Activated T-helper 17 cell treated with anti-CD3 and anti-CD28 coated beads, Interleukin-2, amount 50 U/mL, for 72 hours (primary cell): ENCODE data around the gene TUBGCP6. TPM values are rescaled to one million over a fixed set of nuclear protein-coding genes. Genes with fewer than 3 reads are reported as not detected.
"Not testable (repeated sequence)": the region's sequence is repeated elsewhere in the genome, so short reads cannot be mapped to it uniquely, and the experiment has no call there.

Source experiments
- ATAC-seq: fragments of 150-1000 bp; cut with Tn5 transposase; replicated peaks from 2 replicates; pipeline ENCODE4 v1.10.0; 2021; ENCODE audit warnings: mild to moderate bottlenecking, moderate library complexity
- H3K27ac Mint-ChIP-seq: one replicate; pipeline ENCODE4 v1.8.0; 2022; ENCODE audit warnings: mixed read lengths
- H3K27me3 Mint-ChIP-seq: one replicate; pipeline ENCODE4 v1.8.0; 2022; ENCODE audit warnings: mixed read lengths
- H3K36me3 Mint-ChIP-seq: one replicate; pipeline ENCODE4 v1.8.0; 2022; ENCODE audit warnings: low read depth, mild to moderate bottlenecking, mixed read lengths
- H3K4me1 Mint-ChIP-seq: one replicate; pipeline ENCODE4 v1.8.0; 2022; ENCODE audit warnings: mixed read lengths
- H3K4me3 Mint-ChIP-seq: one replicate; pipeline ENCODE4 v1.8.0; 2022; ENCODE audit warnings: mild to moderate bottlenecking, mixed read lengths
- H3K9me3 Mint-ChIP-seq: one replicate; pipeline ENCODE4 v1.8.0; 2022; ENCODE audit warnings: mixed read lengths
- total RNA-seq, 2 donors: library from RNA; stranded (reverse); gene quantifications; one replicate each; pipeline ENCODE4 v1.2.3, GENCODE V29; 2022

Gene TUBGCP6
- total RNA-seq, 2 donors from 2014 or later, result 44.5 to 51.1 TPM

DNA sequence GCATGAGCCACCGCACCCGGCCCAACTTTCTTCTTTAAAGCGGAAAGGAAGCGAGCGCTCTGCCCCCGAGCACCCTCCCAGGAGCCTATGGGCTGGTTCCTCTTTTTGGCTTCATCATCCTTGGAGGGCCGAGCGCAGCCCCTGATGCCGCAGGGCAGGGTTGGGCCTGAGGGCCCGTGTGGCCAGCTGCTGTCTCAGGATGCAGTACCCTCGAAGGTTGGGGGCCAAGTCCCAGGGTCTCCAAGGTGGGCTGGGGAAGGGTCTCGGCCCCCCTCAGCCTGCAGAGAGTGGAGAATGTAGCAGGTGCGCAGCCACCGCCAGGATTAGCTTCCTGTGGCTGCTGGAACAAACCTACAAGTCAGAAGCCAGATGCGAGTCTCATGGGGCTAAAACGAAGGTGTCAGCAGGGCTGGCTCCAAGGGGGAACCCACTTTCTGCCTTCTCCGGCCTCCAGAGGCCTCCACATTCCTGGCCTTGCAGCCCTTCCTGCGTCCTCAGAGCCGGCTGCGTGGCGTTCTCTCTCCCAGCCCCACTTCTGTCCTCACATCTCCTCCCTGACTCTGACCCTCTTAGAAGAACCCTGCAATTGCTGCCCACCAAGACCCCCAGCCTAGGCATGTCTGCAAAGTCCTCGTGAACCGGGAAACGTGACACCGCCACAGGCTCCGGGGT is 71.4 kb downstream of the TUBGCP6 start:
- peaks cover 13% of the 10 kb centered on the region for H3K36me3 Mint-ChIP-seq
- ATAC-seq, result no peak

DNA sequence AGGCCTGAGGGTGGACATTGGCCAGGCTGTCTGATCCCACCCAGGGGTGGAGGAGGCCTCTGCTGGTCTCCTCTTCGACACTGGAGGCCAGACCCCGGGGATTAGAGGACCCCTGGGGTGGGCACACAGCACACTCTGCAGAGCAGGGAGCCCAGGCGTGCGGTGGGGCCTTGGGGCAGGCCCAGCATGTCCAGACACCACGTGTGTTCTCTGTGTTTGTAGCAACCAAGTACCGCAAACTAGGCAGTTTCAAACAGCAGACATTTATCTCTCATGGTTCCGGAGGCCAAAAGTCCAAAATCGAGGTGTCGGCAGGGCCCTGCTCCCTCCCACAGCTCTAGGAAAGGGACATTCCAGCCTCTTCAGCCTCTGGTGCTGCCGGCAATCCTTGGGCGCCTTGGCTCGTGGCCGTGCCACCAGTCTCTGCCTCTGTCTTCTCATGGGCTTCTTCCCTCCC is 72.8 kb downstream of the TUBGCP6 start:
- Mint-ChIP-seq H3K4me3 (peak overlapping the region; percentile 64), H3K9me3 (no peaks in the 10 kb centered on the region), H3K4me1 (peaks cover 7% of the 10 kb centered on the region), H3K36me3 (peaks cover 13% of the 10 kb centered on the region), H3K27me3 (peaks cover 26% of the 10 kb centered on the region), H3K27ac (no peak overlapping the region)
- ATAC-seq, result no peak

More for the DNA sequence above, 71.4 kb downstream of the TUBGCP6 start:
- H3K4me3 Mint-ChIP-seq, result no peak overlapping the region
- H3K27ac Mint-ChIP-seq, result no peak overlapping the region
- peaks cover 7% of the 10 kb centered on the region for H3K4me1 Mint-ChIP-seq
- H3K27me3 Mint-ChIP-seq, result peaks cover 16% of the 10 kb centered on the region
- no peaks in the 10 kb centered on the region for H3K9me3 Mint-ChIP-seq

DNA sequence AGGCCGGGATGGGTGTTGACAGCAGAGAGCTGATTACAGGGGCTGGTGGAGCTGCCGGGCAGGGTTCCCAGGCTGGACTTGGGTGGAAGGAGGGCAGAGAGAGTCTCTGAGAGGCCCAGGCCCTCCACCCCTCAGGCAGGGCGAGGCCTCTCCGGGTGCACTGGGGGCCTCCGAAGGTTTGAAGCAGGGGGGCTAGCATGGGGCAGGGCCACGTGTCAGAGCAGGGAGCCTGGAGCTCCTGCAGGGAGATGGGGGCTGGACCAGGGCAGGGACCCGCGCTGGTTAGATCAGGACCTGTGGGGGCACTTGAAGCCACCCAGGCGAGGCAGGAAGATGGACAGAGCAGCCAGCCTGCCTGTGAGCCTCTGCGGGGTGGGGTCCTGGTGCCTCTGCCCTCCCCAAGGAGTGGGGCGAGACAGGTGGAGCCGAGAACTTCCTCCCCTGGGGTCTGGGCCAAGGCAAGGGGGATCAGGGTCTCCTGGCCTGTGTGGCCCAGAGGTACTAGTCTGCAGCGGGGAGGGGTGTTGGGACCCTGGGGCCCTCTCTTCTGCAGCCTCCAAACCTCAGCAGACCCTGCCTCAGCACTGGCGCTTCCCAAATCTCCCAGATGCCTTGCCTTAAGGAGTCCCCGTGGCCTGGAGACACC is 73.4 kb downstream of the TUBGCP6 start:
- Mint-ChIP-seq H3K4me3 (peak overlapping the region; percentile 64), H3K4me1 (peaks cover 7% of the 10 kb centered on the region), H3K27me3 (peaks cover 26% of the 10 kb centered on the region), H3K36me3 (peaks cover 13% of the 10 kb centered on the region), H3K27ac (peak overlapping the region; percentile 54), H3K9me3 (no peaks in the 10 kb centered on the region)
- no peak for ATAC-seq

DNA sequence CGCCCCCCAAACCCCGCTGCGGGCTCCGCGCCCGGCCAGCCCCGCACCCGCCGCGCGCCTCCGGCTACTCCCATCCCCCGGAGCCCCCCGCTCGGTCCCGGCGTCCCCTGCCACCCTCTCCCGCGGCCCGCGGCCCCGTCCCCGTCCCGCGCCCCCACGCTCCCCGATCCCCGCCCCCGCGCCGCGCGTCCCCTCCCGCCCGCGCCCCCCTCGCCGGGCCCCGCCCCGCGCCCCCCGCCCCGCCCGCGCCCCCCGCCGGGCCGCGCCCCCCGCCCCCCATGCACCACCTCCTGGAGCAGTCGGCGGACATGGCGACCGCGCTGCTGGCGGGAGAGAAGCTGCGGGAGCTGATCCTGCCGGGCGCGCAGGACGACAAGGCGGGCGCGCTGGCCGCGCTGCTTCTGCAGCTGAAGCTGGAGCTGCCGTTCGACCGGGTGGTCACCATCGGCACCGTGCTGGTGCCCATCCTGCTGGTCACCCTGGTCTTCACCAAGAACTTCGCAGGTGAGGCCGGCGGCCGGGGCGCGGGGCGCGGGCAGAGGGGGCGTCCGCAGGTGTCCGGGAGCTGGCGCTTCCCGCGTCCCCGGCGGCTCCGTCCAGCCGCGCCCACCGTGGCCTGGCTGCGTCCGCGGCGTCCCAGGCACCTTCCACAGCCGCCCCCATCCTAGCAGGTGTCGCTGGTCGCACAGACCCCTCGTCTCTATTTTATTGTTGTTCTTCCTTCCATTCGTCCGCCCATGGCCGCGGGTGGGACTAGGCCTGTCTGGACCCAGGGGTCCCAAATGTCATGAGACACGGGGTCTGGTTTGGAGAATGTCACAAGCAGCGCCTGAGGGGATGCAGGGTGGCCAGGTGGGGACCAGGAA is 74.1 kb downstream of the TUBGCP6 start, which contains the start of gene PANX2:
Gene PANX2 (plus strand): TSS at position 279 of the 866 bp plus-strand sequence. CDS start 0 bp downstream, at position 279.
- Mint-ChIP-seq H3K27ac (peak within 1 kb of the TSS; percentile 54), H3K4me1 (peaks cover 7% of the 10 kb centered on the region), H3K9me3 (no peaks in the 10 kb centered on the region), H3K4me3 (peak within 1 kb of the TSS; percentile 70), H3K27me3 (peaks cover 26% of the 10 kb centered on the region), H3K36me3 (peaks cover 13% of the 10 kb centered on the region)
- ATAC-seq, result no peak

DNA sequence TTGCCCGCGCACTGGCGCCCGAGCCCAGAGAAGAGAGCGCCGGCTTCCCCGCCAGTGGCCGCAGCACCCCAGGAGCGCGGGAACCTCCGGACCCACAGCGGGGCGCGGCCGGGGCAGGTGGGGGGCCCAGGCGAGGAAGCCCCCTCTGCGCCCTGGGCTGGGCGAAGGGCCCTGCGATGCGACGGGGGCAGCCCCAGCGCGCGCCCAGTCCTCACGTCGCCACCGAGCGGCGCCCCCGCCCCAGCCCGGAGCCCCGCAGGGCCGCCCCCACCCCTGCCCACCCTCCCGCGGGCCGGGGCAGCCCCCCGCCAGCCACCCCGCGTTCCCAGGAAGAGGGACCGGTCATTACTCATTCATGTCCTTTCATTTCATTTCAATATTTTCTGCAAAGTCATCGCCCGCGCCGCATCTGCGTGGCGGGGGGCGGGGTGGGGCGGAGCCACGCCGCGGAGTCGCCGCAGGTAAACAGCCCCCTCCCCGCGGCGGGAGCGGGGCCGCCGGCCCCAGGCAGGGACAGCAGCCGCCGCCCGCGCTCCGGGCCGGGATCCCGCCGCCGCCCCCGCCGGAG is 75.0 kb downstream of the TUBGCP6 start:
- Mint-ChIP-seq H3K36me3 (peaks cover 13% of the 10 kb centered on the region), H3K4me3 (peak overlapping the region; percentile 43), H3K27me3 (peaks cover 29% of the 10 kb centered on the region), H3K27ac (peak overlapping the region; percentile 48), H3K9me3 (no peaks in the 10 kb centered on the region), H3K4me1 (peaks cover 7% of the 10 kb centered on the region)
- peak; percentile 88 for ATAC-seq

DNA sequence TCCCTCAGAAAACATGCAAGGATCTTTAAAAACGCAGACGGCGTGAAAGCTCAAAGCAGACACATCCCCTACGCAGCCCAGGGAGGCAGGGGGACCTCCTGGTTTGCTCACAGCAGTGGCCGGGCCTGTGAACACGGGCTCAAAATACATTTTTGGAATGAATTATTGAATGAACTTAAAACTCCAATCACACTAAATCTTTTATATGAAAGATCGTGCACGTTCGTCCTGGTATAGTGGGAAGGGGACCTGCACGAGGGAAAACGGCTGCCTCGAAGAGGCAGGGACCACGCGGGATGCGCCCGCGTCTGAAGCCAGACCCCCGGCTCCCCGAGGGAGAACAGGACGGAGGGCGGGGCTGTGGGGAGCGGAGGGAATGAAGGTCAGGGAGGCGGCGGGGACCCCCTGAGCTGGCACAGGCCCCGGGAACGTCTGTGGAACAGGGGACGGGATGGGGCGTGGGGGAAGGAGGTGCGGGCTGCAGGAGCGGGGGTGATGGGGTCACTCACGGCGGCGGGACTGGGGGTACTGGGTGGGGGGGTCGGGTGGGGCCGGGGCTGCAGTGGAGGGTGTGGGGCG is 75.6 kb downstream of the TUBGCP6 start:
- H3K27me3 Mint-ChIP-seq, result peaks cover 30% of the 10 kb centered on the region
- H3K9me3 Mint-ChIP-seq, result no peaks in the 10 kb centered on the region
- peaks cover 13% of the 10 kb centered on the region for H3K36me3 Mint-ChIP-seq
- H3K4me3 Mint-ChIP-seq, result peak overlapping the region; percentile 70
- H3K27ac Mint-ChIP-seq, result peak overlapping the region; percentile 85
- peak; percentile 3 for ATAC-seq
- peaks cover 7% of the 10 kb centered on the region for H3K4me1 Mint-ChIP-seq

DNA sequence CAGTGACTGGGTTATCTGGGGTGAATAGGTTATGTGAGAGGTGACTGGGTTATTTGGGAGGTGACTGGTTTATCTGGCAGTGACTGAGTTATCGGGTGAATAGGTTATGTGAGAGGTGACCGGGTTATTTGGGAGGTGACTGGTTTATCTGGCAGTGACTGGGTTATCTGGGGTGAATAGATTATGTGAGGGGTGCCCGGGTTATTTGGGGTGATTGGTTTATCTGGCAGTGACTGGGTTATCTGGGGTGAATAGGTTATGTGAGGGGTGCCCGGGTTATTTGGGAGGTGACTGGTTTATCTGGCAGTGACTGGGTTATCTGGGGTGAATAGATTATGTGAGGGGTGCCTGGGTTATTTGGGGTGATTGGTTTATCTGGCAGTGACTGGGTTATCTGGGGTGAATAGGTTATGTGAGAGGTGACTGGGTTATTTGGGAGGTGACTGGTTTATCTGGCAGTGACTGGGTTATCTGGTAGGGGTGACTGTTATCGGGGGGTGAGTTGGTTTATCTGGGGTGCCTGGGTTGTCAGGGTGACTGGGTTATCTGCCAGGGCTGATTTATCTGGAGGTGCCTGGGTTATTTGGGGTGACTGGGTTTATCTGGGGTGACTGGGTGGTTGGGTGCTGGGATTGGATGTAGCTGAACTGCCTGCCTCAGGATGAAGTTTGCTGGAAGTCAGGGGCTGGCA is 76.2 kb downstream of the TUBGCP6 start:
- H3K9me3 Mint-ChIP-seq, H3K4me1 Mint-ChIP-seq, ATAC-seq: not testable (repeated sequence)
- H3K4me3 Mint-ChIP-seq, result peak overlapping the region; percentile 70
- peak overlapping the region; percentile 85 for H3K27ac Mint-ChIP-seq
- H3K36me3 Mint-ChIP-seq, result peaks cover 13% of the 10 kb centered on the region
- peaks cover 33% of the 10 kb centered on the region for H3K27me3 Mint-ChIP-seq

DNA sequence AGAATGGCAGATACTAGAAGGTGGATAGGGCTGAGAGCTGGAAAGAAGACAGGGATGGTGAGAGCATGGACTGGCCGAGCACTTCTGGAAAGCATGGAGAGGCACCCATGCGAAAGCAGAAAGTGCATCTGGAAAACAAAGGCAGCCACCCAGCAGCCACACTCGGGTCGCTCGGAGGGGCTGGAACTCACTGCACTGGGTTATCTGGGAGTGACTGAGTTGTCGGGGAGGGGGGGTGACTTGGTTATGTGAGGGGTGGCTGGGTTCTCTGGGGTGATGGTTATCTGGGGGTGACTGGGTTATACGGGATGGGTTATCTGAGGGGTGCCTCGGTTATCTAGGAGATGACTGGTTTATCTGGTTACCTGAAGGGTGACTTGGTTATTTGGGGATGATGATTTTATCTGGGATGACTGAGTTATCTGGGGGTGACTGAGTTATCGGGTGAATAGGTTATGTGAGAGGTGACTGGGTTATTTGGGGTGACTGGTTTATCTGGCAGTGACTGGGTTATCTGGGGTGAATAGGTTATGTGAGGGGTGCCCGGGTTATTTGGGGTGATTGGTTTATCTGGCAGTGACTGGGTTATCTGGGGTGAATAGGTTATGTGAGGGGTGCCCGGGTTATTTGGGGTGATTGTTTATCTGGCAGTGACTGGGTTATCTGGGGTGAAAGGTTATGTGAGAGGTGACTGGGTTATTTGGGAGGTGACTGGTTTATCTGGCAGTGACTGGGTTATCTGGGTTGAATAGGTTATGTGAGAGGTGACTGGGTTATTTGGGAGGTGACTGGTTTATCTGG is 76.9 kb downstream of the TUBGCP6 start:
- Mint-ChIP-seq H3K27me3 (peaks cover 33% of the 10 kb centered on the region), H3K4me1 (peaks cover 7% of the 10 kb centered on the region), H3K27ac (peak overlapping the region; percentile 4), H3K4me3 (peak overlapping the region; percentile 70), H3K9me3 (no peaks in the 10 kb centered on the region), H3K36me3 (peaks cover 13% of the 10 kb centered on the region)
- ATAC-seq, result no peak

Other genes with a start within 250 kb of the TUBGCP6 start
- gene IL17REL, start 232.3 kb downstream of the TUBGCP6 start, total RNA-seq, result under 1 TPM; 0.09 to 0.42 TPM
- not detected for gene TTLL8, start 186.7 kb downstream of the TUBGCP6 start, total RNA-seq
- under 1 TPM in 1 of 2 donors, not detected in 1; 0.13 TPM for gene MLC1, start 159.6 kb downstream of the TUBGCP6 start, total RNA-seq
- not detected for gene MOV10L1, start 155.0 kb downstream of the TUBGCP6 start, total RNA-seq
- gene PANX2, start 74.3 kb downstream of the TUBGCP6 start, total RNA-seq, result 10 to 100 TPM in 1 of 2 donors, 1 to 10 TPM in 1; 2.5 to 16.6 TPM
- gene TRABD, start 59.1 kb downstream of the TUBGCP6 start, total RNA-seq, result 100 to 1,000 TPM in 1 of 2 donors, 10 to 100 TPM in 1; 70.1 to 116 TPM
- gene SELENOO, start 44.0 kb downstream of the TUBGCP6 start, total RNA-seq, result 10 to 100 TPM; 16.5 to 26.7 TPM
- gene HDAC10, start 6.2 kb upstream of the TUBGCP6 start, total RNA-seq, result 10 to 100 TPM; 66.4 to 67.5 TPM
- gene MAPK12, start 16.7 kb upstream of the TUBGCP6 start, total RNA-seq, result 10 to 100 TPM in 1 of 2 donors, 1 to 10 TPM in 1; 5.0 to 14.8 TPM
- gene MAPK11, start 25.4 kb upstream of the TUBGCP6 start, total RNA-seq, result 10 to 100 TPM; 20.9 to 21.7 TPM
- gene PLXNB2, start 62.6 kb upstream of the TUBGCP6 start, total RNA-seq, result 10 to 100 TPM; 29.1 to 30.4 TPM
- gene DENND6B, start 82.0 kb upstream of the TUBGCP6 start, total RNA-seq, result 1 to 10 TPM; 3.2 to 6.5 TPM
- gene PPP6R2, start 98.3 kb upstream of the TUBGCP6 start, total RNA-seq, result 10 to 100 TPM; 45.6 to 46.6 TPM
- 100 to 1,000 TPM in 1 of 2 donors, 10 to 100 TPM in 1; 84.2 to 126 TPM for gene SBF1, start 230.0 kb upstream of the TUBGCP6 start, total RNA-seq
- 1 to 10 TPM; 1.3 to 3.7 TPM for gene ADM2, start 236.5 kb upstream of the TUBGCP6 start, total RNA-seq
- under 1 TPM; 0.24 to 0.53 TPM for gene MIOX, start 241.8 kb upstream of the TUBGCP6 start, total RNA-seq